ENCODE results near the gene CEP83.

CEP83 gene

DNA sequence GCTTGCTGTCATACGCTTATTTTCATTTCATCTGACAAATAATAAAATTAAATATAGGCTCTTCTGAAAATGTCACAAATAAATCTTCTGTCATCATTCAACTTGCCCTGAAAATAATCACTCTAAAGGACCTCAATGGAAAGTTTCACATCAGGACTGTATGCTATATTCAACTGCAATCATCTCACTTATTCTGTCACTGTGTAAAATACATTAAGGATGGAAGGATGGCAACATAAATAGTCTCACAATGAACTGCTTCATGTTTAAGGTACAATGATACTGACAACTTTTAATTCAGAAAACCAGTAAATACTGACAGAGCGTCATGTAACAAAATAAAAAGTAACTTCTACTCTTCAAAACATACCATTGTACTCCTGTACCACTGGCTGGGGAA is 82.1 kb downstream of the CEP83 start:
- H3K27me3 ChIP-seq (ENCODE audit: insufficient read depth, poor library complexity, severe bottlenecking): no peaks in the 10 kb centered on the region
- no peak overlapping the region for H3K4me3 ChIP-seq (replicated peaks; ENCODE audit: insufficient read depth, low read length)
- DNase-seq (ENCODE audit: low read depth in 1 of 2, low spot score in 1 of 2): no peak
- TF ChIP-seq POLR2AphosphoS5 (IDR thresholded peaks at IDR 0.05; ENCODE audit: low read depth) (no peak), GABPA (IDR thresholded peaks at IDR 0.05; ENCODE audit: low read depth) (no peak), SPI1 (IDR thresholded peaks at IDR 0.05; ENCODE audit: borderline replicate concordance, low read depth) (no peak)
- TF ChIP-seq, protein P1, sequence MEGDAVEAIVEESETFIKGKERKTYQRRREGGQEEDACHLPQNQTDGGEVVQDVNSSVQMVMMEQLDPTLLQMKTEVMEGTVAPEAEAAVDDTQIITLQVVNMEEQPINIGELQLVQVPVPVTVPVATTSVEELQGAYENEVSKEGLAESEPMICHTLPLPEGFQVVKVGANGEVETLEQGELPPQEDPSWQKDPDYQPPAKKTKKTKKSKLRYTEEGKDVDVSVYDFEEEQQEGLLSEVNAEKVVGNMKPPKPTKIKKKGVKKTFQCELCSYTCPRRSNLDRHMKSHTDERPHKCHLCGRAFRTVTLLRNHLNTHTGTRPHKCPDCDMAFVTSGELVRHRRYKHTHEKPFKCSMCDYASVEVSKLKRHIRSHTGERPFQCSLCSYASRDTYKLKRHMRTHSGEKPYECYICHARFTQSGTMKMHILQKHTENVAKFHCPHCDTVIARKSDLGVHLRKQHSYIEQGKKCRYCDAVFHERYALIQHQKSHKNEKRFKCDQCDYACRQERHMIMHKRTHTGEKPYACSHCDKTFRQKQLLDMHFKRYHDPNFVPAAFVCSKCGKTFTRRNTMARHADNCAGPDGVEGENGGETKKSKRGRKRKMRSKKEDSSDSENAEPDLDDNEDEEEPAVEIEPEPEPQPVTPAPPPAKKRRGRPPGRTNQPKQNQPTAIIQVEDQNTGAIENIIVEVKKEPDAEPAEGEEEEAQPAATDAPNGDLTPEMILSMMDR (IDR thresholded peaks at IDR 0.05; ENCODE audit: insufficient read depth, low read length): no peak
- TF ChIP-seq, protein P2, sequence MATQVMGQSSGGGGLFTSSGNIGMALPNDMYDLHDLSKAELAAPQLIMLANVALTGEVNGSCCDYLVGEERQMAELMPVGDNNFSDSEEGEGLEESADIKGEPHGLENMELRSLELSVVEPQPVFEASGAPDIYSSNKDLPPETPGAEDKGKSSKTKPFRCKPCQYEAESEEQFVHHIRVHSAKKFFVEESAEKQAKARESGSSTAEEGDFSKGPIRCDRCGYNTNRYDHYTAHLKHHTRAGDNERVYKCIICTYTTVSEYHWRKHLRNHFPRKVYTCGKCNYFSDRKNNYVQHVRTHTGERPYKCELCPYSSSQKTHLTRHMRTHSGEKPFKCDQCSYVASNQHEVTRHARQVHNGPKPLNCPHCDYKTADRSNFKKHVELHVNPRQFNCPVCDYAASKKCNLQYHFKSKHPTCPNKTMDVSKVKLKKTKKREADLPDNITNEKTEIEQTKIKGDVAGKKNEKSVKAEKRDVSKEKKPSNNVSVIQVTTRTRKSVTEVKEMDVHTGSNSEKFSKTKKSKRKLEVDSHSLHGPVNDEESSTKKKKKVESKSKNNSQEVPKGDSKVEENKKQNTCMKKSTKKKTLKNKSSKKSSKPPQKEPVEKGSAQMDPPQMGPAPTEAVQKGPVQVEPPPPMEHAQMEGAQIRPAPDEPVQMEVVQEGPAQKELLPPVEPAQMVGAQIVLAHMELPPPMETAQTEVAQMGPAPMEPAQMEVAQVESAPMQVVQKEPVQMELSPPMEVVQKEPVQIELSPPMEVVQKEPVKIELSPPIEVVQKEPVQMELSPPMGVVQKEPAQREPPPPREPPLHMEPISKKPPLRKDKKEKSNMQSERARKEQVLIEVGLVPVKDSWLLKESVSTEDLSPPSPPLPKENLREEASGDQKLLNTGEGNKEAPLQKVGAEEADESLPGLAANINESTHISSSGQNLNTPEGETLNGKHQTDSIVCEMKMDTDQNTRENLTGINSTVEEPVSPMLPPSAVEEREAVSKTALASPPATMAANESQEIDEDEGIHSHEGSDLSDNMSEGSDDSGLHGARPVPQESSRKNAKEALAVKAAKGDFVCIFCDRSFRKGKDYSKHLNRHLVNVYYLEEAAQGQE (IDR thresholded peaks at IDR 0.05; ENCODE audit: insufficient replicate concordance, low read depth): no peak
- H3K27ac ChIP-seq (replicated peaks): no peak overlapping the region

DNA sequence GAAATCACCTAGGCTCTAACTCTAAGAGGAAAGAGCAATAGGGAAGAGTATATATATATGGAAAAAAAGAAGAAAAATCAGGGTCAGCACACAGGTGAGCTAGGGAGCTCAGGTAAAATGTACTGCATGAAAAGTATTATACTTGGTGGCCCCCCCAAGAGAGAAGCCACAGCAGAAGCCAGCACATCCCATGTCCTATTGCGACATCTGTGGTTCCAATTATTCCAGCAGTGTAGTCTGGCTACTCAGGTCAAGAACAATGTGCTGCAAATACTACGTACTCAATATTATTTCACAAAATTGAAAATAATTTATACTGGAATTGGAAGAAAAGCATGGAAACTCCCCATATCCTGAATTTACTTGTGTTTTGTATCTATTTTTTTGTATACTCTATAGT is 85.5 kb downstream of the CEP83 start:
- Histone ChIP-seq H3K27ac (replicated peaks) (no peak overlapping the region), H3K4me3 (replicated peaks; ENCODE audit: insufficient read depth, low read length) (no peak overlapping the region), H3K27me3 (ENCODE audit: insufficient read depth, poor library complexity, severe bottlenecking) (no peaks in the 10 kb centered on the region)
- TF ChIP-seq SPI1 (IDR thresholded peaks at IDR 0.05; ENCODE audit: borderline replicate concordance, low read depth): no peak
- TF ChIP-seq, protein P1 (IDR thresholded peaks at IDR 0.05; ENCODE audit: insufficient read depth, low read length): no peak
- no peak for TF ChIP-seq POLR2AphosphoS5 (IDR thresholded peaks at IDR 0.05; ENCODE audit: low read depth)
- TF ChIP-seq, protein P2 (IDR thresholded peaks at IDR 0.05; ENCODE audit: insufficient replicate concordance, low read depth): no peak
- no peak for TF ChIP-seq GABPA (IDR thresholded peaks at IDR 0.05; ENCODE audit: low read depth)
- DNase-seq (ENCODE audit: low read depth in 1 of 2, low spot score in 1 of 2): no peak

DNA sequence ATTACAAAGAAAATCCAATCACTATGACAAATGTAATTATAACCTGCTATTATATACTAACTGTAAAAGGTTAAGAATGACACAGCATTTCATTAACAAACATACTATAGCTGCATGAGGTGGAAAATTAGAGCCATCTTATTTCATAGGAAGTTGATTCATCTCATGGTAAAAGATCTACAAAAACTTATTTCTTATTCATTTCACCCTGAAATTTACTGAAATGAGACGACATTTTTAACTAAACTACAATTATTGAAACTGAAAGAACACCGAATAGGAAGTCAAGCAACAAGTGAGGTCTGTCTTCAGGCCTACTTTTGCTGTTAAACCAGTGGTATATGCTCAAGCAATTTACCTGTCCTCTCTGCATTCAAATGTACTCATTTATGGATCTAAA is 87.2 kb downstream of the CEP83 start:
- no peaks in the 10 kb centered on the region for H3K27me3 ChIP-seq (ENCODE audit: insufficient read depth, poor library complexity, severe bottlenecking)
- DNase-seq (ENCODE audit: low read depth in 1 of 2, low spot score in 1 of 2): no peak
- no peak overlapping the region for H3K4me3 ChIP-seq (replicated peaks; ENCODE audit: insufficient read depth, low read length)

More for the DNA sequence above, 87.2 kb downstream of the CEP83 start:
- H3K27ac ChIP-seq (replicated peaks): no peak overlapping the region
- TF ChIP-seq, protein P2 (IDR thresholded peaks at IDR 0.05; ENCODE audit: insufficient replicate concordance, low read depth): no peak
- TF ChIP-seq POLR2AphosphoS5 (IDR thresholded peaks at IDR 0.05; ENCODE audit: low read depth) (no peak), GABPA (IDR thresholded peaks at IDR 0.05; ENCODE audit: low read depth) (no peak), SPI1 (IDR thresholded peaks at IDR 0.05; ENCODE audit: borderline replicate concordance, low read depth) (no peak)
- TF ChIP-seq, protein P1 (IDR thresholded peaks at IDR 0.05; ENCODE audit: insufficient read depth, low read length): no peak
